OCI-LY3 (cell line): Measurements from ENCODE around the gene SELENOO.

Experiments used
- CTCF ChIP-seq: fragments of 200-600, 300-600 bp; sonication (generic); IDR thresholded peaks from 2 replicates; pipeline ENCODE4 v1.5.1; 2014; ENCODE audit warnings: antibody characterized with exemption, low read length, low read depth
- EZH2phosphoT487 ChIP-seq: fragments of 200-600 bp; shearing (Covaris generic); IDR thresholded peaks from 2 replicates; pipeline ENCODE4 v1.6.1; 2018; ENCODE audit warnings: antibody characterized with exemption, mixed run types, low read depth

- TF ChIP-seq CTCF = no peak
- TF ChIP-seq EZH2phosphoT487 = no peak
These were observed 39.1 kb upstream of the SELENOO start for GRCh38 chr22:50161508-50162390.
